B cell (primary cell): ENCODE results near the gene KRTAP17-1. TPM values are rescaled to one million over a fixed set of nuclear protein-coding genes. Genes with fewer than 3 reads are reported as not detected.

Experiments
- ATAC-seq: fragments of 200-7000 bp; cut with Tn5 transposase; one replicate; pipeline ENCODE4 v1.10.0; 2021; ENCODE audit warnings: low read depth, mild to moderate bottlenecking, moderate number of reproducible peaks, moderate library complexity
- CTCF ChIA-PET: fragments of 350-600 bp; sonication (Branson Sonifier 250); formaldehyde crosslinking; loops from one replicate; lab custom pipeline; 2021; ENCODE audit warnings: antibody characterized with exemption, inconsistent platforms; lab: Charles Lee
- POLR2A ChIA-PET: fragments of 350-600 bp; sonication (Branson Sonifier 250); formaldehyde crosslinking; loops from one replicate; lab custom pipeline; 2021; ENCODE audit warnings: antibody characterized with exemption; lab: Charles Lee
- DNase-seq: peaks from one replicate; pipeline ENCODE4 v3.0.0; 2013
- H2AFZ ChIP-seq: 2 replicates; pipeline ENCODE4 v1.6.1; 2012; ENCODE audit warnings: mild to moderate bottlenecking, low read depth, low read length; ENCODE audit not compliant: insufficient read depth, poor library complexity, severe bottlenecking
- H3K27ac ChIP-seq, 2 donors: 1 replicate in 1 of 2; 2 replicates in 1 of 2; pipeline ENCODE4 v1.5.1; 2012 to 2013; ENCODE audit warnings: low read length in 2 of 2, mild to moderate bottlenecking in 2 of 2, moderate library complexity in 1 of 2
- H3K27me3 ChIP-seq, 4 experiments: fragments of 200-600 bp in 1 of 4; sonication (generic) in 1 of 4; replicated peaks in 1 of 4; 1 replicate in 2 of 4; 2 replicates in 2 of 4; pipeline versions ENCODE4 v1.6.1 to v1.7.0; 2013 to 2016; ENCODE audit warnings: low read length in 3 of 4, mild to moderate bottlenecking in 2 of 4, mixed read lengths in 1 of 4, moderate library complexity in 1 of 4; ENCODE audit not compliant: insufficient read depth in 4 of 4, control insufficient read depth in 3 of 4; ENCODE audit errors: control extremely low read depth in 1 of 4
- H3K36me3 ChIP-seq, 2 experiments: replicated peaks in 1 of 2; 1 replicate in 1 of 2; 2 replicates in 1 of 2; pipeline versions ENCODE4 v1.6.1 to v1.7.1; 2013; ENCODE audit warnings: low read length in 1 of 2; ENCODE audit not compliant: insufficient read depth in 2 of 2, control insufficient read depth in 1 of 2; ENCODE audit errors: control extremely low read depth in 1 of 2, extremely low read depth in 1 of 2
- H3K4me1 ChIP-seq, 2 donors: fragments of 200-600 bp in 1 of 2; sonication (generic) in 1 of 2; 1 replicate in 1 of 2; 2 replicates in 1 of 2; pipeline versions ENCODE4 v1.5.1 to v1.6.1; 2013 to 2017; ENCODE audit warnings: low read length in 2 of 2; ENCODE audit not compliant: control insufficient read depth in 2 of 2, insufficient read depth in 2 of 2
- H3K4me2 ChIP-seq: replicated peaks from 2 replicates; pipeline ENCODE3; 2012; ENCODE audit warnings: mild to moderate bottlenecking, low read depth, low read length; ENCODE audit not compliant: poor library complexity, severe bottlenecking
- H3K4me3 ChIP-seq, 5 experiments: fragments of 200-600 bp in 1 of 5; sonication (generic) in 1 of 5; 1 replicate in 3 of 5; 2 replicates in 2 of 5; pipeline versions ENCODE4 v1.5.1 to v1.7.0; 2011 to 2016; ENCODE audit warnings: low read length in 4 of 5, mild to moderate bottlenecking in 4 of 5, low read depth in 2 of 5, control low read depth in 1 of 5, moderate library complexity in 1 of 5; ENCODE audit not compliant: insufficient read depth in 1 of 5; ENCODE audit errors: control extremely low read depth in 1 of 5, extremely low read depth in 1 of 5
- H3K79me2 ChIP-seq: fragments of 200-600 bp; sonication (generic); one replicate; pipeline ENCODE4 v1.6.0; 2016; ENCODE audit warnings: low read length; ENCODE audit not compliant: control insufficient read depth, insufficient read depth
- H3K9ac ChIP-seq: fragments of 200-600 bp; sonication (generic); 2 replicates; pipeline ENCODE4 v1.6.1; 2017; ENCODE audit warnings: mild to moderate bottlenecking, low read length, moderate library complexity
- H3K9me3 ChIP-seq, 3 donors: one replicate each; pipeline versions ENCODE4 v1.6.1 to v1.7.1; 2013; ENCODE audit warnings: low read length in 2 of 3; ENCODE audit not compliant: control insufficient read depth in 2 of 3, insufficient read depth in 1 of 3; ENCODE audit errors: control extremely low read depth in 1 of 3
- H4K20me1 ChIP-seq: 2 replicates; pipeline ENCODE4 v1.6.0; 2012; ENCODE audit warnings: mild to moderate bottlenecking, low read length; ENCODE audit not compliant: insufficient read depth, control insufficient read depth, poor library complexity, severe bottlenecking
- H3K27ac Mint-ChIP-seq: one replicate; pipeline ENCODE4 v1.8.0; 2021; ENCODE audit warnings: mixed read lengths
- H3K27me3 Mint-ChIP-seq: one replicate; pipeline ENCODE4 v1.8.0; 2021; ENCODE audit warnings: mixed read lengths
- H3K4me1 Mint-ChIP-seq: one replicate; pipeline ENCODE4 v1.8.0; 2021; ENCODE audit warnings: mixed read lengths
- H3K4me3 Mint-ChIP-seq: one replicate; pipeline ENCODE4 v1.8.0; 2021; ENCODE audit warnings: mixed read lengths
- H3K9me3 Mint-ChIP-seq: one replicate; pipeline ENCODE4 v1.8.0; 2022; ENCODE audit warnings: mixed read lengths; ENCODE audit not compliant: insufficient read depth
- EZH2 ChIP-seq: IDR thresholded peaks from 2 replicates; pipeline ENCODE4 v1.6.1; 2012; ENCODE audit warnings: borderline replicate concordance, low read depth, mild to moderate bottlenecking, moderate library complexity, low read length; ENCODE audit not compliant: insufficient read depth, poor library complexity, severe bottlenecking
- WGBS: methylation state at CpG from one replicate; pipeline ENCODE4 v1.1.5; 2013; ENCODE audit warnings: missing lambda C conversion rate; ENCODE audit not compliant: insufficient coverage; 5-methylcytosine and 5-hydroxymethylcytosine counted together
- intact Hi-C: fragments of 100-400 bp; cut with micrococcal nuclease; formaldehyde crosslinking; loops from one replicate; pipeline ENCODE4 v1.10.0; 2022
- polyA plus RNA-seq: library from polyadenylated mRNA; depleted of rRNA; stranded (reverse); fragments of >200 nt; gene quantifications from 2 replicates; pipeline ENCODE4 v1.2.3, GENCODE V29; 2012
- total RNA-seq, 2 donors: library from RNA; stranded (reverse); fragments of 120-200 nt in 1 of 2; gene quantifications; 1 replicate in 1 of 2; 2 replicates in 1 of 2; pipeline versions ENCODE4 v1.2.3 to v1.2.4, GENCODE V29; 2013 to 2022
- TF ChIP-seq, protein P1 (sequence below): fragments of 200-600 bp; IDR thresholded peaks from one replicate; pipeline ENCODE4 v1.8.0; 2022; ENCODE audit warnings: antibody characterized with exemption, mild to moderate bottlenecking

Gene KRTAP17-1
- total and polyA plus RNA-seq, 2 donors (not counting 1 experiment from before 2014, with no cell fraction given) = not detected

DNA sequence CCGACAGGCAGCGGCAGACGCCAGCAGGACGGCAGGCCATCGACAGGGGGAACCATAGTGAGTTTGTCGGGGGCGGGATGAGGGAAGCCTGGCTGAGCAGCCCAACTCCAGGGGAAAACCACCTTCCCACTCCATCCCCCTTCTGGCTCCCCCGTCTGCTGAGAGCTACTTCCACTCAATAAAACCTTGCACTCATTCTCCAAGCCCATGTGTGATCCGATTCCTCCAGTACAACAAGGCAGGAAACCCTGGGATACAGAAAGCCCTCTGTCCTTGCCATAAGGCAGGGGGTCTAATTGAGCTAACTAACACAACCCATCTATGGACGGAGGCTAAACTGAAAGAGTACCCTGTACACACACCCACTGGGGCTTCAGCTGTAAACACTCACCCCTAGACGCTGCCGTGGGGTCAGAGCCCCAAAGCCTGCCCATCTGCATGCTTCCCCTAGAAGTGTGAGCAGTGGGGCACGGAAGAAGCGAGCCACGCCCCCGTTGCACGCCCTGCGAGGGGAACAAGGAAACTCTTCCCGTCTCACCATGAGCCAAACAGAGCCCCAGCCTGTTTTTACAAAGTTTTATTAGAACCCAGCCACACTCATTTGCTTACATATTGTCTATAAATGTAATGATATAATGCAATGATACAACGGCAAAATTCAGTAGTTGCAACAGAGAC, 16.9 kb downstream of the KRTAP17-1 start:
- intact Hi-C loops = no loop called here
- no peak overlapping the region for H3K9ac ChIP-seq
- H3K9me3 ChIP-seq = no peaks in the 10 kb centered on the region
- Mint-ChIP-seq H3K9me3 (peaks cover 2% of the 10 kb centered on the region), H3K27ac (no peak overlapping the region), H3K27me3 (peaks cover 14% of the 10 kb centered on the region), H3K4me1 (peaks cover 3% of the 10 kb centered on the region), H3K4me3 (no peak overlapping the region)
- DNase-seq = no peak
- no peak overlapping the region for H3K4me2 ChIP-seq
- WGBS = 93% methylated on average over 12 of the region's 20 CpGs
- no peaks in the 10 kb centered on the region for H3K79me2 ChIP-seq
- H4K20me1 ChIP-seq = no peaks in the 10 kb centered on the region
- no peak overlapping the region for H3K4me3 ChIP-seq
- peaks cover 7 to 8% of the 10 kb centered on the region in 2 donors for H3K4me1 ChIP-seq
- H2AFZ ChIP-seq = no peak overlapping the region
- no peaks in the 10 kb centered on the region for H3K36me3 ChIP-seq
- no peak for ATAC-seq
- TF ChIP-seq, protein P1, sequence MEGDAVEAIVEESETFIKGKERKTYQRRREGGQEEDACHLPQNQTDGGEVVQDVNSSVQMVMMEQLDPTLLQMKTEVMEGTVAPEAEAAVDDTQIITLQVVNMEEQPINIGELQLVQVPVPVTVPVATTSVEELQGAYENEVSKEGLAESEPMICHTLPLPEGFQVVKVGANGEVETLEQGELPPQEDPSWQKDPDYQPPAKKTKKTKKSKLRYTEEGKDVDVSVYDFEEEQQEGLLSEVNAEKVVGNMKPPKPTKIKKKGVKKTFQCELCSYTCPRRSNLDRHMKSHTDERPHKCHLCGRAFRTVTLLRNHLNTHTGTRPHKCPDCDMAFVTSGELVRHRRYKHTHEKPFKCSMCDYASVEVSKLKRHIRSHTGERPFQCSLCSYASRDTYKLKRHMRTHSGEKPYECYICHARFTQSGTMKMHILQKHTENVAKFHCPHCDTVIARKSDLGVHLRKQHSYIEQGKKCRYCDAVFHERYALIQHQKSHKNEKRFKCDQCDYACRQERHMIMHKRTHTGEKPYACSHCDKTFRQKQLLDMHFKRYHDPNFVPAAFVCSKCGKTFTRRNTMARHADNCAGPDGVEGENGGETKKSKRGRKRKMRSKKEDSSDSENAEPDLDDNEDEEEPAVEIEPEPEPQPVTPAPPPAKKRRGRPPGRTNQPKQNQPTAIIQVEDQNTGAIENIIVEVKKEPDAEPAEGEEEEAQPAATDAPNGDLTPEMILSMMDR = no peak
- no peak for TF ChIP-seq EZH2
- POLR2A ChIA-PET = no interaction called here
- no peak overlapping the region for H3K27ac ChIP-seq
- CTCF ChIA-PET = interaction anchor here (0.7 to 0.9 kb wide), 2 partner anchors 24 to 876 kb away, joined by 3 to 4 read pairs; no protein-coding TSS in a partner anchor
- H3K27me3 ChIP-seq = no peaks in the 10 kb centered on the region

DNA sequence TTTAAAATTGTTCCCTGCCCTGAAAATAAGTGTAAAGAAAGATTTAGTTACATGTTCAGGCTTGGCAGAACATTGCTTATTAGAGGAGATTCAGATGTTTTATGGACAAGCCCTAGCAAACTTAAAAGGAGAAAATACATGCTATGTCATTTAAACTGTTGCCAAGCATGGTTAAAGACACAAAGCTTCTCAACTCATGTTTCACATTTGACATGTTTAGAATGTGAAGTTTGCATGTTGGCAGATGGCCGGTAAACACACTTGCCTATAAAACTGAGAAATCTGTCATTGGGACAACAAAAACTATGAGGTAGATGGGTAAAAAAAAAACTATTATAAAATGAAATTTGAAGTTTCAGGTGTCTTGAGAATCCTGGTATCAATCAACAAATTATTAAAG, 18.7 kb downstream of the KRTAP17-1 start:
- TF ChIP-seq EZH2 = no peak
- TF ChIP-seq, protein P1 = no peak
- Histone ChIP-seq H3K27ac (no peak overlapping the region), H3K4me3 (no peak overlapping the region), H3K27me3 (peaks cover 0 to 2% (median 0%) of the 10 kb centered on the region in 4 experiments), H3K4me2 (no peak overlapping the region), H3K9ac (no peak overlapping the region), H3K36me3 (no peaks in the 10 kb centered on the region), H2AFZ (no peak overlapping the region), H3K9me3 (no peaks in the 10 kb centered on the region), H4K20me1 (no peaks in the 10 kb centered on the region), H3K4me1 (no peaks in the 10 kb centered on the region), H3K79me2 (no peaks in the 10 kb centered on the region)
- no peak for ATAC-seq
- Mint-ChIP-seq H3K27me3 (peaks cover 21% of the 10 kb centered on the region), H3K4me3 (no peak overlapping the region), H3K9me3 (peaks cover 2% of the 10 kb centered on the region), H3K4me1 (no peaks in the 10 kb centered on the region), H3K27ac (no peak overlapping the region)
- ChIA-PET POLR2A (no interaction called here), CTCF (no interaction called here)
- no peak for DNase-seq
- intact Hi-C loops = no loop called here
- WGBS = no CpG with 5 or more reads among the region's 1 CpG
